SU-DHL-6 (cell line): Measurements from ENCODE around the gene KLF18.

Experiments
- CTCF ChIP-seq: fragments of 200-600 bp; sonication (generic); IDR thresholded peaks from one replicate; pipeline ENCODE4 v1.5.1; 2017; ENCODE audit warnings: antibody characterized with exemption, mild to moderate bottlenecking, low read length, moderate library complexity; ENCODE audit not compliant: insufficient read depth, poor library complexity, severe bottlenecking
- EZH2phosphoT487 ChIP-seq: fragments of 200-600 bp; sonication (generic), shearing (Covaris generic); conservative IDR thresholded peaks from 2 replicates; pipeline ENCODE4 v1.6.1; 2018; ENCODE audit warnings: mild to moderate bottlenecking, antibody characterized with exemption, low read length, moderate library complexity, mixed read lengths

DNA sequence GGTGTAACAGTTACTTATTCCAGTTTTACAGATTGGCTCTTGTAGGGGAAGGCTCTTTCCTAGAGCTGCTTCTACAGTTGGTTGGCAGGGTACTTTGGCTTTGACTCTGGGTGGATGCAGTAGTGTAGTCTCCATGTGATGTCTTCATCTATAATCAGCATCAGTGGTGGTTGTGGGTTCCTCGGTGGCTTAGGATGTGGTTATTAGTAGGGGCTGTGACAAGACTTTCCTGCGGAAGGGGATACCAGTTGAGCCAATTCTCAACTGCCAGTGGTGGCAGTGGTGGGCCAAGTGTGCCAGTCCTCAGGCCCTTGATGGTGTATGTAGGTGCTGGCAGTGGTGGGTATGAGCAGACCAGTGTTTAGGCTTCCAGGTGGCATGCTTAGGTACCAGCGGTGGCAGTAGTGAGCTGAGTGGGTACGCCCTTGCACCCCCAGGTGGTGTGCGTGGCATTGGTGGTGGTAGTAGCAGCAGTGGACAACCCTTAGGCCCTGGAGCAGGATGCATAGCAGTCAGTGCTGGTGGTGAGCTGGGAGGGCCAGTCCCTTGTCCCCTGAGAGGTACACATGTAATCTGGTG, 27.2 kb upstream of the KLF18 start:
- TF ChIP-seq CTCF, result no peak
- no peak for TF ChIP-seq EZH2phosphoT487
